ENCODE results near the gene PACSIN1. TPM values are rescaled to one million over a fixed set of nuclear protein-coding genes. Genes with fewer than 3 reads are reported as not detected.

PACSIN1 gene
- polyA plus RNA-seq, 1 donor (not counting 4 experiments of a cell fraction or from before 2014, with no cell fraction given), result not detected

GRCh38 chr6:34462010-34462409, 3.9 kb upstream of the PACSIN1 start:
- H2AFZ ChIP-seq (ENCODE audit: control insufficient read depth, low read length), result no peak overlapping the region

GRCh38 chr6:34462551-34462971, 3.3 kb upstream of the PACSIN1 start:
- DNase-seq (ENCODE audit: low read depth, low spot score), result no peak
- H3K4me1 ChIP-seq (ENCODE audit: control insufficient read depth, extremely low read depth, insufficient read depth, low read length), result peaks cover 9% of the 10 kb centered on the region

More at GRCh38 chr6:34462010-34462409, 3.9 kb upstream of the PACSIN1 start:
- Histone ChIP-seq H4K20me1 (ENCODE audit: control insufficient read depth, extremely low read depth, insufficient read depth, low read length) (no peaks in the 10 kb centered on the region), H3K4me3 (ENCODE audit: control insufficient read depth in 2 of 3, extremely low read depth in 1 of 3, insufficient read depth in 2 of 3, low read depth in 1 of 3, low read length in 3 of 3) (no peak overlapping the region), H3K9ac (ENCODE audit: control insufficient read depth, extremely low read depth, insufficient read depth, low read length) (no peak overlapping the region), H3K79me2 (ENCODE audit: control insufficient read depth, insufficient read depth, low read length) (no peaks in the 10 kb centered on the region), H3K4me1 (ENCODE audit: control insufficient read depth, extremely low read depth, insufficient read depth, low read length) (peaks cover 9% of the 10 kb centered on the region), H3K4me2 (ENCODE audit: control insufficient read depth, extremely low read depth, insufficient read depth, low read depth, low read length) (no peak overlapping the region), H3K27ac (ENCODE audit: control insufficient read depth, insufficient read depth, low read length) (no peak overlapping the region), H3K9me3 (ENCODE audit: control insufficient read depth, low read depth, low read length) (no peaks in the 10 kb centered on the region), H3K9me1 (ENCODE audit: control insufficient read depth, extremely low read depth, insufficient read depth, low read length) (no peaks in the 10 kb centered on the region), H3K27me3 (ENCODE audit: control insufficient read depth, extremely low read depth, insufficient read depth, low read length) (peaks cover 17% of the 10 kb centered on the region), H3K36me3 (ENCODE audit: control insufficient read depth in 2 of 2, extremely low read depth in 1 of 2, insufficient read depth in 2 of 2, low read length in 2 of 2) (no peaks in the 10 kb centered on the region)
- dilution Hi-C loops (cut with MboI; ENCODE audit: extremely low pct_ligation_motif_present, low sequenced_read_pairs), result no loop called here
- no peak for DNase-seq (ENCODE audit: low read depth, low spot score)
- FAIRE-seq, result no peak
- TF ChIP-seq EZH2 (IDR thresholded peaks at IDR 0.05; ENCODE audit: low read length) (no peak), CTCF (optimal IDR thresholded peaks at IDR 0.05 in 1 of 3, IDR thresholded peaks at IDR 0.05 in 1 of 3, conservative IDR thresholded peaks at IDR 0.05 in 1 of 3; ENCODE audit: extremely low read depth in 1 of 3, insufficient read depth in 2 of 3, low read length in 3 of 3) (no peak)

More at GRCh38 chr6:34462551-34462971, 3.3 kb upstream of the PACSIN1 start:
- H3K36me3 ChIP-seq (ENCODE audit: control insufficient read depth in 2 of 2, extremely low read depth in 1 of 2, insufficient read depth in 2 of 2, low read length in 2 of 2), result no peaks in the 10 kb centered on the region
- dilution Hi-C loops (cut with MboI; ENCODE audit: extremely low pct_ligation_motif_present, low sequenced_read_pairs), result no loop called here
- H3K27me3 ChIP-seq (ENCODE audit: control insufficient read depth, extremely low read depth, insufficient read depth, low read length), result peaks cover 17% of the 10 kb centered on the region
- H4K20me1 ChIP-seq (ENCODE audit: control insufficient read depth, extremely low read depth, insufficient read depth, low read length), result no peaks in the 10 kb centered on the region
- TF ChIP-seq CTCF (optimal IDR thresholded peaks at IDR 0.05 in 1 of 3, IDR thresholded peaks at IDR 0.05 in 1 of 3, conservative IDR thresholded peaks at IDR 0.05 in 1 of 3; ENCODE audit: extremely low read depth in 1 of 3, insufficient read depth in 2 of 3, low read length in 3 of 3) (no peak), EZH2 (IDR thresholded peaks at IDR 0.05; ENCODE audit: low read length) (no peak)
- no peak overlapping the region for H2AFZ ChIP-seq (ENCODE audit: control insufficient read depth, low read length)
- FAIRE-seq, result no peak
- H3K9me1 ChIP-seq (ENCODE audit: control insufficient read depth, extremely low read depth, insufficient read depth, low read length), result no peaks in the 10 kb centered on the region
- H3K9ac ChIP-seq (ENCODE audit: control insufficient read depth, extremely low read depth, insufficient read depth, low read length), result no peak overlapping the region
- H3K27ac ChIP-seq (ENCODE audit: control insufficient read depth, insufficient read depth, low read length), result no peak overlapping the region
- no peak overlapping the region for H3K4me3 ChIP-seq (ENCODE audit: control insufficient read depth in 2 of 3, extremely low read depth in 1 of 3, insufficient read depth in 2 of 3, low read depth in 1 of 3, low read length in 3 of 3)
- no peak overlapping the region for H3K4me2 ChIP-seq (ENCODE audit: control insufficient read depth, extremely low read depth, insufficient read depth, low read depth, low read length)
- H3K79me2 ChIP-seq (ENCODE audit: control insufficient read depth, insufficient read depth, low read length), result no peaks in the 10 kb centered on the region
- no peaks in the 10 kb centered on the region for H3K9me3 ChIP-seq (ENCODE audit: control insufficient read depth, low read depth, low read length)

Data from keratinocyte (primary cell).